GM03348 (cell line): ENCODE results near the gene KCTD7.
"Not testable (repeated sequence)": the region's sequence is repeated elsewhere in the genome, so short reads cannot be mapped to it uniquely, and the experiment has no call there.

Experiments
- DNase-seq: peaks from one replicate; pipeline ENCODE4 v3.0.0; 2012; ENCODE audit warnings: low spot score

Gene KCTD7

DNA sequence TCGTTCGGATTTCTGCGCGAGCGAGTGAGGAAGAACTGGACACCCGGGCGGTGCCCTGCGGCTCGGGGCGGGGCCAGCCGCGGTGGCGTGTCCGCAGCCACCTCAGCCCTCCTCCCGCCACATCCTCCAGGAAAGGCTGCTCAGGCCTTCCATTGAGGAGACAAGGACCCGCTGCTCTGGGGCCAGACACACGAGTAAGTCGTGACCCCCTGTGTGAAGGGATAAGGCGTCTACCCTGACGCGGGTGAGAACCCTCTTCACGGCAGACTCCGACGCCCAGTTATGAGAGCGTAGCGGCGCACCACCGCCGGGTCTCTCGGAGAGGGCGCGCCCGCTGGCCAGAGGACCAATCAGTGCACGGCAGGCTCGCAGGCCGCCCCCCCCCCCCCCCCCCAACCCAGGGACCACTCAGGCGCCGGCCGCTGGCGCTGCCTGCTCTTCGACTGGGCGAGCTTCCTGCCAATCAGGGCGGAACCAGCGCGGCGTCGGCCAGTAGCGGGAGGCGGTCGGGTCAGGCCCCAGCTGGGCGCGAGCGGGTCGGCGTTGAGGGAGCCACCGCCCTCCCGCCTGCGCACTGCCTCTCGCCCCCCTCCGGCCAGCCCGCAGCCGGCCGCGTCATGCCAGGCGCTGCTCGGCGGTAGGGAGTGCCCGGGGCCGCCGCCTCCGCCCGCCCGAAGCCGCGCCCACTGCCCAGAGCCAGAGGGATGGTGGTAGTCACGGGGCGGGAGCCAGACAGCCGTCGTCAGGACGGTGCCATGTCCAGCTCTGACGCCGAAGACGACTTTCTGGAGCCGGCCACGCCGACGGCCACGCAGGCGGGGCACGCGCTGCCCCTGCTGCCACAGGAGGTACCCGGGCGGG lies at the start of gene KCTD7:
Gene KCTD7 (plus strand): TSS at position 521 of the 861 bp plus-strand sequence. CDS start 184 bp downstream, at position 705.
- DNase-seq = peak; percentile 100

DNA sequence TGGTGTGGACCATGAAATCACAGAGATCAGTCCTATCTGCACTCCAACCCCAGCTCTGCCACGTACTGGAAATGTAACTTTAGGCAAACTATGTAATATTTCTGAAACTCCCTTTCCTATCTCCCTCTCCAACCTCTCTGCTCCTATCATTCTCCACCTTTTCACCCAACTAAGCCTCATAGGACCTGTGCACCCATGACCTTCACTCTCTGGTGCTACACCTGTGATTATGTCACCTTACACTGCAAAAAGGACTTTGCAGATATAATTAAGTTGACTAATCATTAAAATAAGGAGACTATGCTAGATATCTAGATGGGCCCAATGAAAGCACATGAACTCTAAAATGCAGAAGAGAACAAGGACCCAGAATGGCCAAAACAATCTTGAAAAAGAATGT lies 48.3 kb upstream of the KCTD7 start:
- DNase-seq = not testable (repeated sequence)

DNA sequence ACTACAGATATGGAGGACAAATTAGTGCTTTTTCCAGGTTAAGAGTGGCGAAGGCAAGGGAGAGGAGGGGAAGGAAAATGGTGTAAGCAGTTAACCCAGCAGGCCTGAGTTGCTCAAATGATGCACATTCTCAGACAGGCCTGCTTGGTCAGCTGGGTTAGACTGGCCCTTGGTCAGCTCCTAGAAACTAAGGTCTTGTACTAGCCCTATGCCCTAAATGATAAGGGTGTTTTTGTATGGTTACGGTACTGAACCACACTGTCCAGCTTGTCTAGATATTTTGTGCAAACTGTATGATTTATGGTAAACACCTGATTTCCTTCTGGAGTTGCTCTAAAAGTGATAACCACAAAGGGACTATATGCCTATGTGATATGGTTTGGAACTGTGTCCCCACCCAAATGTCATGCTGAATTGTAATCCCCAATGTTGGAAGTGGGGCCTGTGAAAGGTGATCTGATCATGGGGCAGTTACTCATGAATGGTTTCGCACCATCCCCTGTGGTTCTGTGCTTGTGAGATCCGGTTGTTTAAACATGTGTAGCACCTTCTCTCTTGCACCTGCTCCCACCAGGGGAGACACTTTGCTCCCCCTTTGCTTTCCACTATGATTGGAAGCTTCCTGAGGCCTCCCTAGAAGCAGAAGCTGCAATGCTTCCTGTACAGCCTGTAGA lies 45.7 kb upstream of the KCTD7 start:
- DNase-seq = not testable (repeated sequence)

- DNase-seq = no peak
Observed at GRCh38 chr7:66583490-66584110, 45.1 kb upstream of the KCTD7 start.

GRCh38 chr7:66586181-66586580 lies 42.5 kb upstream of the KCTD7 start:
- DNase-seq = no peak

DNA sequence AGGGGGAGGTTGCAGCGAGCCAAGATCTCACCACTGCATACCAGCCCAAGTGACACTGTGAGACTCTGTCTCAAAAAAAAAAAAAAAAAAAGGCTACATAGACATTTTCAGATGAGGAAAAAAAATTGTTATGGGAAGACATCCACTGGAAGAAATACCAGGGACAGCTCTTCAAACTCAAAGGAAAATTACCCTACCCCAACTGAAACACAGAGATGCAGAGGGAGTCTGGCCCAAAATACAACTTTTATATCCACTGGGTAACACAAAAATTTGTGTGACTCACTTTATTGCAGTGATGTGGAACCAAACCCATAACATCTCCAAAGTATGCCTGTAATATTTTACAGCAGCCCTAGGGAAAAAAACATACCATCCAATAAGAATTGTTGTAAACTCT lies 40.5 kb upstream of the KCTD7 start:
- DNase-seq = peak; percentile 5

- not testable (repeated sequence) for DNase-seq
Observed at GRCh38 chr7:66588856-66589570, 39.7 kb upstream of the KCTD7 start.

DNA sequence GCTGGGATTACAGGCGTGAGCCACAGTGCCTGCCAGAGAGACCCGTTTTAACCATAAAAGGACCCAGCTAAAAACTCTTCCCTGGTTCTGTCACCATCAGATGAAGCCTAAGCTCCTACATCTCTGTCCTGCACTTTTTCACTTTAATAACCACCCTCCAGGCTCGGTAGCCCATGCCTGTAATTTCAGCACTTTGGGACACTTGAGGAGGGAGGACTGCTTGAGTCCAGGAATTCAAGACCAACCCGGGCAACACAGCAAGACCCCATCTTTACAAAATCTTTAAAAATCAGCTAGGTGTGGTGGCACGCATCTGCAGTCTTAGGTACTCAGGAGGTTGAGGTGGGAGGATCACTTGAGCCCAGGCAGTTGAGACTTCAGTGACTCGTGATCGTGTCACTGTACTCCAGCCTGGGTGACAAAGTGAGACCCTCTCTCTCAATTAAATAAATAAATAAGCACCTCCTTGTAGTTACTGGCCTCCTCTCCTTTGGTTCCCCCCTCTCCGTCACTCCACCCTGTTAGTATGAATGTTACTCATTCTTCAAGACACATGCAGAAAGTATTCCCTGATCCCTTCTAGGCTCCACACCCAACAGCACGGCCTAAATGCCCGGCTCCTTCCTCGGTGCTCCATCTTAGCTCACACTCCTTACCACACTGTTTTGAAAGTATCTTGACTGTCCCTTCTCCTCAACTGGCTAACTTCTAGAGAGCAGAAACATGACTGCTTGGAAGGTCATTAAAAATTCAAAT lies 38.2 kb upstream of the KCTD7 start:
- peak; percentile 78 for DNase-seq

DNA sequence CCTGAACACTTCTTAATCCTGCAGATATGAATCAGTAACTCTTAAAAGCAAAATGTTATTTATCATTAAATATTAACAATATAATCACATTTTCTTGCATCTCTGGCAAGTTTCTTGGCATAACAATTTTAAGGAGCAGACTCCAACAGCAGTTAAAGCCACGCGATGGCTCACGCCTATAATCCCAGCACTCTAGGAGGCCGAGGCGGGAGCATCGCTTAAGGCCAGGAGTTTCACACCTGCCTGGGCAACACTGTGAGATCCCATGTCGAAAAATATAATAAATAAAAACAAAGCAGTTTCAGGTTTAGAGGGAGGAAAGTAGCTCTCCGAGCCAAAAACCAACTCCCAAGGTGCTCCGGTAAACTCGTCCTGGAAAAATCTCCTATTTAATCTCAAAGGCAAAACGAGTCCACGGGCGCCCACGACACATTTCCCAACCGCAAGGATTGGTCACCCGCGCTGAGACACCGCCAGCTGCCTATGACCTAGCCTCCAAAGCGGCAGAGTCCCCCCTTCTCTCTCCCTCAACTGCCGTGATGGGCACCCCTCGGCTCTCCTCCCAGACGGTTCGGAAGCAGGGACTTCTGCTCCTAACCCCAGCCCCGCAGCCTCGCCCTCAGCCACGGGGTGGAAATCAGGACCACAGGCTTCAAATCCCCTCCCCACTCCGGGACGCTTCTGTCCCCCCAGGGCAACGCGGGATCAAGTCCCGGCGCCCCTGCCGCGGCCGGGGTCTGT lies 37.5 kb upstream of the KCTD7 start:
- DNase-seq = not testable (repeated sequence)

DNA sequence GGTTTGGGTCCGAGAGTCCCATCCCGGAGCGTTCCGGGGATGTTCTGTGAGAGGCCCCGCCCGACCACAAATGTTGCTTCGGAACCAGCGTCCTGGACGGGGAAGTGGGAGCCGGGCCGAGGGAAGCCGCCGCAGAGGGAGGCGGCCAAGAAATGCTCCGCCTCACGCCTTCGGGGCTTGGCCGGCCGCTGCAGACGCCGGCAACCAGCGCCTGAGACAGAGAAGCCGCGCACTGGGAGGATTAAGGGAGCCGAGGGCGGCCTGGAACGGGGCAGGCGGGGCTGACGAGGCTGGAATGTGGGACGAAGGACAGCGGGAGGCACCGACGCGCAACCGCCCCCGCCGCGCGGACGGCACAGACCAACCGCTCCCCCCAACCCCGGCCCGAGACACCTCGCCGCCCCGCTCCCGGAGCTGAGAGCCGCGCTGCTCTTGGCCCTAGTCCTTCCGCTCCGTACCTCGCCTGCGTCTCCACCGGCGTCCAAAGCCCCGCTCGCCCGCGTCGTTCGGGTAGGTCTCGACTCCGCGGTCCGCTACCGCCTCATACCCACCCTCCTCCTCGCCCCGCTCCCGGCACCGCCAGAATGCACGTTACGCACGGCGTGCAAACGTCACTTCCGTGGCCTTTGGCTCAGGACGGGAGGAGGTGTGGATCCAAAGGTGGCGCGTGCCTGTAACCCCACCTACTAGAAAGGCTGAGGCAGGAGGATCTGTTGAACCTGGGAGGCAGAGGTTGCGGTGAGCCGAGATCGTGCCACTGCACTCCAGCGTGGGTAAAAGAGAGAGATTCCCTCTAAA lies 36.7 kb upstream of the KCTD7 start:
- DNase-seq = peak; percentile 95

GRCh38 chr7:66592597-66593146 lies 36.0 kb upstream of the KCTD7 start:
- DNase-seq = not testable (repeated sequence)

DNA sequence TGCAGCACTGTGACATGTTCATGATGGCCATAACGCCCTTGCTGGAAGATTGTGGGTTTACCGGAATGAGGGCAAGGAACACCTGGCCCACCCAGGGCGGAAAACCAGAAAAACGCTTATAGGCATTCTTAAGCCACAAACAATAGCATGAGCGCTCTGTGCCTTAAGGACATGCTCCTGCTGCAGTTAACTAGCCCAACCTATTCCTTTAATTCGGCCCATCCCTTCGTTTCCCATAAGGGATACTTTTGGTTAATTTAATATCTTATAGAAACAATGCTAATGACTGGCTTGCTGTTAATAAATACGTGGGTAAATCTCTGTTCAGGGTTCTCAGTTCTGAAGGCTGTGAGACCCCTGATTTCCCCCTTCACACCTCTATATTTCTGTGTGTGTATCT lies 34.6 kb upstream of the KCTD7 start:
- not testable (repeated sequence) for DNase-seq

DNA sequence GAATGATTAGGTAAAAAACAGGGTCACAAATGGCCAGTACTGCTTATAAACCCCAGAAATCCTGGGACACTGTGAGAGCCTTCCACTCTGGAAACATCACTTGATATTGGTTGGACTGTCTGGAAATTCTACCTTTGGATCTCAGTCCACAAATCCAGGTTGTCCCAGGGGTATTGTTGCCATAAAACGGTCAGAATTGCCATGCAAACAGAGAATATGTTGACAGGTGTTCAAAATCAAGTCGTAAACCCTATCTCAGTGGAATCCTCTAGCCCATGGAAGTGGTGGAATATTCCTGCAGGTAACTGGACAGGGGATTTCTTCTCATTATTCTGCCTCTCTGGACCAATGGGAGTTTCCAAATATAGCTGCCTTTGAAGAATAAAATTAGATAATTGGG lies 31.2 kb upstream of the KCTD7 start:
- DNase-seq = no peak

- DNase-seq = no peak
Observed at GRCh38 chr7:66602159-66602558, 26.5 kb upstream of the KCTD7 start.

DNA sequence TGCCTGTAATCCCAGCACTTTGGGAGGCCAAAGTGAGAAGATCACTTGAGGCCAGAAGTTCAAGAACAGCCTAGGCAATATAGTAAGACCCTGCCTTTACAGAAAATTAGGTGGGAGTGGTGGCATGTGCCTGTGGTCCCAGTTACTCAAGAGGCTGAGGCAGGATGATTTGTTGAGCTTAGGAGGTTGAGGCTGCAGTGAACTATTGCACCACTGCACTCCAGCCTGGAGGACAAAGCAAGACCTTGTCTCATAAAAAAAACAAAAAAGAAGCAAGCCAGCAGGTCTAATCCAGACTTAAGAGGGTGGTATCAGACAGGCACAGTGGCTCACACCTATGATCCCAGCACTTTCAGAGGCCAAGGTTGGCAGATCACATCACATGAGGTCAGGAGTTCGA lies 24.5 kb upstream of the KCTD7 start:
- DNase-seq = no peak

DNA sequence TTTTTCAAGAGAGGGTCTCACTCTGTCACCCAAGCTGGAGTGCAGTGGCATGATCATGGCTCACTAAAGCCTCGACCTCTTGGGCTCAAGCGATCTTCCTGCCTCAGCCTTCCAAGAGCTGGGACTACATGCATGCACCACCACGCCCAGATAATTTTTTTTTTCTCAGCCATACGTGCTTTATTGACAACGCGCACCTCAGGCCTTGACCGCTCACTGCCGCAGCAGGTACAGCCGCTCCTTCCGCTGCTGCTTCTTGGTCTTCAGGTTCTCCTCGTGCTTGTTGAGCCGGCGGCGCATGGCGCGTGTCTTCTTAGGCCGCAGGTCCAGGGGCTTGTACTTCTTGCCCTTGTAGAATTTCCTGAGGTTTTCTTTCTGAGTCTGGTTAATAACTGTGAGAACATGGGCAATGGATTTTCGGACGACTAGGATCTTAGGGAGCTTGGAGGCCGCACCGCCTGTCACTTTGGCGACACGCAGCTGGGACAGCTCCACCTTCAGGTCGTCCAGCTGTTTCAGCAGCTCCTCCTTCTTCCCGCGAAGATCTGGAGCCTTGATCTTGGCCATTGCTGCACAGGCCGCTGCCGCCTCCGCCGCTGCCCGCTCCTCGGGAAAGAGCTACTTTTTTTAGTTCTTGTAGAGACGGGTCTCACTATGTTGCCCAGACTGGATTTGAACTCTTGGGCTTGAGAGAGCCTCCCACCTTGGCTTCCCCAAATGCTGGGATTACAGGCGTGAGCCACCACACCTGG lies 22.0 kb upstream of the KCTD7 start:
- not testable (repeated sequence) for DNase-seq

GRCh38 chr7:66609176-66609575 lies 19.5 kb upstream of the KCTD7 start:
- no peak for DNase-seq

DNA sequence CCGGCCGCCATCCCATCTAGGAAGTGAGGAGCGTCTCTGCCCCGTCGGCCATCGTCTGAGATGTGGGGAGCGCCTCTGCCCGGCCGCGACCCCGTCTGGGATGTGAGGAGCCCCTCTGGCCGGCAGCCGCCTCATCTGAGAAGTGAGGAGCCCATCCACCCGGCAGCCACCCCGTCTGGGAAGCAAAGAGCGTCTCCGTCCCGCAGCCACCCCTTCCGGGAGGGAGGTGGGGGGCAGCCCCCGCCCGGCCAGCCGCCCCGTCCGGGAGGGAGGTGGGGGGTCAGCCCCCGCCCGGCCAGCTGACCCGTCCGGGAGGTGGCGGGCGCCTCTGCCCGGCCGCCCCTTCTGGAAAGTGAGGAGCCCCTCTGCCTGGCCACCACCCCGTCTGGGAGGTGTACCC lies 14.1 kb upstream of the KCTD7 start:
- DNase-seq = not testable (repeated sequence)

DNA sequence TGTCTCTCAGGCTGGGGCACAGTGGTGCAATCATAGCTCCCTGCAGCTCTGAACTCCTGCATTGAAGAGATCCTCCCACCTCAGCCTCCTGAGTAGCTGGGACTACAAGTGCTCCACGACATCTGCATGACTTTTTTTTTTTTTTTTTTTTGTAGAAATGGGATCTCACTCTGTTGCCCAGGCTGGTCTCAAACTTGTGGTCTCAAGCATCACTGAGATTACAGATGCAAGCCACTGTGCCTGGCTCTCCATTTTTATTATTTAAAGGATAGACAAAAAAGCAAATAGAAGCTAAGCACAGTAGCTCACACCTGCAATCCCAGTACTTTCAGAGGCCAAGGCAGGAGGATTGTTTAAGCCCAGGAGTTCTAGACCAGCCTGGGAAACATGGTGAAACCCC lies 13.0 kb upstream of the KCTD7 start:
- no peak for DNase-seq
